ENCODE data around the gene SPRR1B.

DNA sequence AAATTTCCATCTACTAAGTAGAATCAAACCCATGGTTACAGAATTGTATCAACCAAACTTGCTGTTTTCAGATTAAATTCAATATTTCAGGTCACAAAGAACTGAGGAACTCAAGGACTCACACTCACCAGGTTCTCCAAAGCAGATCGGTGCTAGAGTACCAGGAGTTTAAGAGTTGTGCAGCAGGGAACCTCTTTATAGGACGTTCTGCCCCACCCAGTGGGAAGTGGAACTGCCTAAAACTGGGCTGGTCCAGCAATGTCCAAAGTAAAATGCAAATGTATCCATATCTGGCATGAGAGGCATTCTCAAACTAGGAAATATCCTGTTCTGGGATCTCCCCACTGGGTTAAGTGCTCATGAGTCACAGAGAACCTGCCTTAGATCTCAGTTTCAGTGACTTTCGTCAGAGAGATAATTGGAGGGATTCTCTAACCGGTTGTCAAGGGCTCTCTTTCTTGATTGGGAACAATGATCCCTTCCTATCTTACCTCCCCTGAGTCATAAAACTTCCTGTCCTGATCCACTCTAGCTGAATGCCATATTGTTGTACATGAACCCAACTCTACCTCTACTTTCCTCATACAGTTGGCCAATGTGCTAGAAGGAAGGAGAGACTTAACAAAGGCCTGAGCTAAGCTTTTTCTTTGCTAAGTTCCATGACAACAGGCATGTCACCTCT, 10.1 kb downstream of the SPRR1B start, which contains the start of gene SPRR2D:
- TF ChIP-seq, protein P1, sequence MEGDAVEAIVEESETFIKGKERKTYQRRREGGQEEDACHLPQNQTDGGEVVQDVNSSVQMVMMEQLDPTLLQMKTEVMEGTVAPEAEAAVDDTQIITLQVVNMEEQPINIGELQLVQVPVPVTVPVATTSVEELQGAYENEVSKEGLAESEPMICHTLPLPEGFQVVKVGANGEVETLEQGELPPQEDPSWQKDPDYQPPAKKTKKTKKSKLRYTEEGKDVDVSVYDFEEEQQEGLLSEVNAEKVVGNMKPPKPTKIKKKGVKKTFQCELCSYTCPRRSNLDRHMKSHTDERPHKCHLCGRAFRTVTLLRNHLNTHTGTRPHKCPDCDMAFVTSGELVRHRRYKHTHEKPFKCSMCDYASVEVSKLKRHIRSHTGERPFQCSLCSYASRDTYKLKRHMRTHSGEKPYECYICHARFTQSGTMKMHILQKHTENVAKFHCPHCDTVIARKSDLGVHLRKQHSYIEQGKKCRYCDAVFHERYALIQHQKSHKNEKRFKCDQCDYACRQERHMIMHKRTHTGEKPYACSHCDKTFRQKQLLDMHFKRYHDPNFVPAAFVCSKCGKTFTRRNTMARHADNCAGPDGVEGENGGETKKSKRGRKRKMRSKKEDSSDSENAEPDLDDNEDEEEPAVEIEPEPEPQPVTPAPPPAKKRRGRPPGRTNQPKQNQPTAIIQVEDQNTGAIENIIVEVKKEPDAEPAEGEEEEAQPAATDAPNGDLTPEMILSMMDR (IDR thresholded peaks at IDR 0.05) = no peak
- no peak for TF ChIP-seq POLR2AphosphoS5 (IDR thresholded peaks at IDR 0.05; ENCODE audit: insufficient read depth in 1 of 2, low read depth in 1 of 2)
